NCI-H2227 (cell line): ENCODE measurements around the gene TNS3.

Experiments used
- DNase-seq: peaks from one replicate; lab custom pipeline; 2025; ENCODE audit not compliant: unreplicated experiment; lab: John Stamatoyannopoulos, UW

TNS3 gene

DNA sequence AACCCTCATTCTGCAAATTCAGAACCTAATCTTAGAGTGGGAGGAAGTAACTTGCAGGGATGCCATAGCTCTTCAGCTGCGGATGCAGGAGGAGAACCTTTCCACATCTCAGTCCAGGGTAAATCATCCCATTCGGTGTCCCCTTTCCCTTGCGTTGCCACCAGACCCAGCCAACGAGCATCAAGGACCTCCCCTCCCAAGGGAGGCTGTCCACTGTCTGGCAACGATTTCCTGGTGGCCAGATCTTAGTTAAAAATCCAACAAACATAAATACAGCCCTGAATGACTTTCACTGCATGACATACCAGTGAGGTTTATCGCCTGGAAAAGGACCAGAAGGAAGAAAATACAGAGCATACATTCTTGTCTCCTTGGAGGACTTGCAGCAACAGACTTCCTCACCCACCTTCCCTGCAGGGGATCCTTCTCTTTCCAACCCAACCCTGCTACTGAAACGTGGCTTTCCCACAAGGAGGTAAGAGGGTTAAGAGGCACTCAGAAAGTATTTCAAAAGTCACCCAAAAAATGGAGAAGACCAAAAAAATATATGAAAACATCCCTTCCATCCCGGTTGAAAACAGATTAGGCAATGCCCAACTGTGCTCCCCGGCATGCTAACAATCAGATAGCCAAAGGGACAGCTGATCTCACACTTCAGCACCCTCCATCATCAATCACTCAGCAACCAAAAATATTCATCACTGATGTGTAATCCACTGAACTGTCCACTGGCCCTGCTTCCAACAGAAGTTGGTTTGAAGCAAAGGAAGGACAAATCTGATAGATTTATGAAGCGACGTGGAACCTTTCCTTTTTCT, 206.6 kb downstream of the TNS3 start:
- no peak for DNase-seq

- DNase-seq, result no peak
Measured at GRCh38 chr7:47374538-47374937, 207.4 kb downstream of the TNS3 start.

DNA sequence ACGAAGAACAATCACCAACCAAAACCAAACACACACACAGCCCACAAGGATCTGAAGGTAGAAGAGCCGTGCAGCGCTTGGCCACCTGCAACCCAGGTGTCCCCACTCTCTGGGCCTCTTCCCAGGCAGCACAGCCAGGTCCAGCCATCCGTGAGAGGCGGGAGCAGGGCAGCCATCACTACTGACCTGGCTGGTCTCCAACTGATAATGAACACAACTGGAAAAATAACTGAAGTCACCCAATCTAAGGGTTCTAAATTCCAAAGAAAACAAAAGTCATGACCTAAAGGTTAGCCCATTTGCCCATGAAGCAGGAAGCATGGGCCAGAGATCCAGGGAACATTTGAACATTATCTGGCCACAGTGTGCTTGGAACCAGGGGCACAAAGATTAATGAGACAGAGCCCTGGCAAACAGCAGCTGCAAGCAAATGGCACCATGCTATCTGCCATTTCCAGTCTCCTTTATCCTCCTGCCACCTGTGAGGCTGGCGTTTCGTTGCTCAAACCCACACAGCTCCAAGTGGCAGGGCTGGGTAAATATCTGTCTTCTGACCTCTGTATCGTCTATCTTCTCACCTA, 207.9 kb downstream of the TNS3 start:
- no peak for DNase-seq

DNA sequence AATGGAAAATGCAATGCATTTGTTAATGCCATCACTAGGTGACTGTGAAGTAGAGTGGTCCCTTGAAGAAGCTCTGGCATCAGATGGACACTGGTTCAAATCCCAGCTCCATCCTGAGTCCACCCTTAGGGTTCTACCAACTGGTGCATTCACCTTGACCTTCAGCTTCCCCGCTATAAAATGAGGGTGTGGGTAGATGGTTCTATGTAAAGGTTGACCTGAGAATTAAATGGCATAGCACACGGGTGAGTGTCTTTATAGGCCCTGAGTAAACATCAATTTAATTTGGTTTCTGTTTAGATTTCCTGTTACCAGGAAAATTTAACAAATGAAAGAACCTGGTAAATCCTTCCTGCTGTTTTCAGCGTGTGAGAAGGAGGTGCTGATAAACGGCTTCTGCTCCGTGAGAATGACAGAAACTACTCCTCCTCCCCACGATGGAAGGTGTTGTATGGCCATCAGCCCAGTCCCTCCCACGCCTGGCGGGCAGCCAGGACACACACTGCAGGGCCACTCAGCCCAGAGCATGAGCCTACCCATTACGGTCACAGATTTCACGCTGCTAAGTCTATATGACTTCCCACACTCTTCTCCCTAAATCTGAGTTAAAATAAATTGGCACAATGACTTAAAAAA, 210.1 kb downstream of the TNS3 start:
- DNase-seq, result no peak

- DNase-seq, result no peak
Measured at GRCh38 chr7:47371317-47371716, 210.6 kb downstream of the TNS3 start.

GRCh38 chr7:47370461-47371042, 211.4 kb downstream of the TNS3 start:
- no peak for DNase-seq

DNA sequence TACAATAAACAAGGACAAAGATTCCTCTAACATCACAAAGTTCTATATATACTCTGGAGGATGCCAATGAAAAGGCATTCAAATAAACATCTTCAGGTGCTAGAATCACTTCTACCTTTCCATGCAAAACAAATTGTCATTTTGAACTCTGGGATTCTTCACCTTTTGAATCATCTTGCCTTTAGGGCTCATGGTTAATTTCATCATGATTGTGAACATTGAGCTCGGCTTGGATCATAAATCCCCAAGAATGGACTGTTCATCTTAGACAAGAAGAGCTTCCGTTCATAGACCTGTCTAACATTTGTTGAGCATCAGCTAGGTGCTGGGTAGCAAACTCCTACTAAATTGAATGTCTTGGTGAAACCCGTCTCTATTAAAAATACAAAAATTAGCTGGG, 212.2 kb downstream of the TNS3 start:
- no peak for DNase-seq

DNA sequence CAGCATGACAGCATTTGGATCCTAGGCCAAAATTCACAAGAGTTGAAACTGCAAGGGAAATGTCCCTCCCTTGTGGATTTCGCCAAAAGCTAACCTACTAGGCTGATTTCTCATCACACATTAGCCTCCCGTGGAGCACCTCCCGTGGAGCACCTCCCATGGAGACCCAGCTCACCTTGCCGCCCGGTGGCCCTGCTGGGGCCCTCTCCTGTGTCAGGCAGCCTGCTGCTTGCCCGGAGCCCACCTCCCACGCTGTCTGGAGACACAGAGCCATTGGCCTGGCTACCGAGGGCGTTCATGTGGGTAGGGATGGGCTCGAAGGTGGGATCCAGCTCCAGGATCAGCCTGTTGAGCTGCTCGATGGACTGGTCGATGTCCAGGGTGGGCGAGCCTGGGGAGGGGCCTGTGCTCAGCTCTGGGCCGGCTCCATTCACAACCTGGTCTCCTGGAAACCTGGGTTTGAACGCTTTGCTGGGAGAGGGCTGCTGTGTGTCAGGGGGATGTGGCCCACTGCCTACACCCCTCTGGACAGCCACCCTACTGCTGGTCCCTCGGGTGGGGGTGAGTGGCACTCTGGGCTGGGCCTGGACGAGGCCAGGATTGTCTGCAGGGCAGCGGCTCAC, 213.6 kb downstream of the TNS3 start:
- DNase-seq, result no peak

DNA sequence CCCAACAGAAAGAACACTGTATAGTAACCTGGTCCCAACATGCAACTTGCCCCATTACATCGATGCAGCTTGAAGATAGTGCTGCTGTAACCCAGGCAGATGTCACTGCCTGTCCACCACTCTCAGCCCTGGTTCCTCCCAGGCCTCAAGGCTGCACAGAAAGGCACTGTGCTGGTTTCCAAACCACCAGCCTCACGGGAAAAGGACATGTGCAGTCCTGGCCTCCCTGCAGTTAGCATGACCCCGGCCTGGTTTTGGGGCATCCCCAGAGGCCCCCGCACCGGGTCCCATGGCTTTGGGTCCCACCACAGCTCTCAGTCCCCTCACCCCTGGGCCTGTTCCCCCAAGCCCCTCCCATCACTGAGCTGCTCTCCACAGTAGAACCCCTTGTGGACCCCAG, 214.5 kb downstream of the TNS3 start:
- no peak for DNase-seq

DNA sequence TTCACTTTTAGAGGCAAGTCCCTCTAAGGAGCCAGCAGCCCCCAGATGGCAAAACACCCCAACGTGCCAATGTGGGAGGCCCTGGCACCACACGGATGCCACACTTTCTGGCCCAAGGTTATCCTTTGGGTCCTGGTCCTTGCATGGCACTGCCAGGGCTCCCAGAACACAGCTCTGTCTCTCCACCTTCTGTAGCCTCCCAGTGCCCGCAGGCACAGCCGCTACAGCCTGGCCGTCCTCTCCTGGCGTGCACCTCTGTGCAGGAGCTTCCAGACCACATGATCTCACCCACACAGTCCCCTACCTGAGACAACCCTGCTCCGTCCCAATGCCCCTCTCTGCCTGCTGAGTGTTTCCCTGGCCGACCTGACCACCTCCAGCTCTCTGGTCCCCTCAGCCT, 215.0 kb downstream of the TNS3 start:
- no peak for DNase-seq

GRCh38 chr7:47366211-47366610, 215.7 kb downstream of the TNS3 start:
- no peak for DNase-seq

DNA sequence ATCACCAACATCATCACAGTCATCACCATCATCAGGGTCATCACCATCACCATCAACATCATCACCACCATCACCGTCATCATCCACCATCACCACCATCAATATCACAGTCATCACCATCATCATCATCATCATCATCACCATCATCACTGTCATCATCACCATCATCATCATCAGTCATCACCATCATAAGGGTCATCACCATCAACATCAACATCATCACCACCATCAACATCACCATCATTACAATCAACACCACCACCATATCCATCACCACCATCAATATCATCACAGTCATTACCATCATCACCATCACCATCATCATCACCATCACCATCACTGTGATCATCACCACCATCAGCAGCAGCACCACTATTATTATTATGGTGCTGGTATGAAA, 218.9 kb downstream of the TNS3 start:
- DNase-seq, result no peak

GRCh38 chr7:47361746-47362215, 220.1 kb downstream of the TNS3 start:
- DNase-seq, result no peak

GRCh38 chr7:47361236-47361635, 220.7 kb downstream of the TNS3 start:
- DNase-seq, result no peak

DNA sequence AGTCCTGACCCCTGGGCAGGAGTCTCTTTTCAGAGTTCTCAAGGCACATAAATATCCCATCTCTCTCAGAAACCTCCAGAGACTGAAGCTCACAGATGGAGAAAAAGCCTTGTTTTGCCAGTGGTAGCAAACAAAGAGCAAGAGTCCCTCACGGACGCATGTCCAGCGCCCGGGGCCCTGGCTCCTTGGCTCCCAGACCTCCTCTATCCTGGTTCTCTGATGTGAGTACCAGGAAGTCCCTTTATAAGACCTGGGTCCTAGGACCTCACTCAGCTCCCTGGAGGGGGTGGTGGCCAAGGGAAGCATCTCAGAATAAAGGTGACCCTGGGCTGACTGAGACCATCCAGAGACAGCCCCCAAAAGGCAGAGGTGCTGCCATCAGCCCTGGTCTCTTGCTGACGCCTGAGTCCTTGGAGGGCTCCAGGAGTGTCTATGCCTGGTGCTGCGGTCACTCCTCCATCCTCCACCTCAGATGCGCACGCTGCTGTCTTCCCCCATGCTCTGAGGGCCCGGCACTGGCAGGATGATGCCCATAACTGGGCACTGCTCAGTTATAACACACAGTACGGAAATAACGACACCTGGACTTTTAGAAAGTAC, 221.5 kb downstream of the TNS3 start:
- DNase-seq, result no peak

- no peak for DNase-seq
Measured at GRCh38 chr7:47358944-47359588, 222.8 kb downstream of the TNS3 start.

- no peak for DNase-seq
Measured at GRCh38 chr7:47358357-47358756, 223.6 kb downstream of the TNS3 start.

- DNase-seq, result no peak
Measured at GRCh38 chr7:47357863-47358262, 224.0 kb downstream of the TNS3 start.

- DNase-seq, result no peak
Measured at GRCh38 chr7:47357361-47357760, 224.6 kb downstream of the TNS3 start.

GRCh38 chr7:47356261-47356660, 225.7 kb downstream of the TNS3 start:
- no peak for DNase-seq

GRCh38 chr7:47355684-47356083, 226.2 kb downstream of the TNS3 start:
- no peak for DNase-seq
